GM12874 (cell line): ENCODE data around the gene GRID1.

Source experiments
- TF ChIP-seq, protein P1 (sequence below): IDR thresholded peaks from 2 replicates; pipeline ENCODE4 v1.5.1; 2011; ENCODE audit warnings: low read depth, mild to moderate bottlenecking, control low read depth, low read length, moderate library complexity; ENCODE audit not compliant: insufficient read depth

Gene GRID1

DNA sequence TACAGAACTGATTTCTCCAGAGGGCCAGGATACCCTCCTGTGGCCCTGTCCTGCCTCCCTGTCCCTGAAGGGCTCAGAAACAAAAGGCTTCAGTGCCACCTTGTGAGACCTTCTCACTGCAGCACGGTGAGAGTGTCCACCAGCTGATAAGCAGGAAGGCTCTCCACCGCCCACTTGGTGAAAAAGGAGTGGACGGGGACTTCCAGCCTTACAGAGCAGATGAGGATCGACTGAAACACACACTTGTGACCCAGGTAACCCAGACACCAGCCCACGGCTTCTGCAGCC lies 330.1 kb downstream of the GRID1 start:
- TF ChIP-seq, protein P1, sequence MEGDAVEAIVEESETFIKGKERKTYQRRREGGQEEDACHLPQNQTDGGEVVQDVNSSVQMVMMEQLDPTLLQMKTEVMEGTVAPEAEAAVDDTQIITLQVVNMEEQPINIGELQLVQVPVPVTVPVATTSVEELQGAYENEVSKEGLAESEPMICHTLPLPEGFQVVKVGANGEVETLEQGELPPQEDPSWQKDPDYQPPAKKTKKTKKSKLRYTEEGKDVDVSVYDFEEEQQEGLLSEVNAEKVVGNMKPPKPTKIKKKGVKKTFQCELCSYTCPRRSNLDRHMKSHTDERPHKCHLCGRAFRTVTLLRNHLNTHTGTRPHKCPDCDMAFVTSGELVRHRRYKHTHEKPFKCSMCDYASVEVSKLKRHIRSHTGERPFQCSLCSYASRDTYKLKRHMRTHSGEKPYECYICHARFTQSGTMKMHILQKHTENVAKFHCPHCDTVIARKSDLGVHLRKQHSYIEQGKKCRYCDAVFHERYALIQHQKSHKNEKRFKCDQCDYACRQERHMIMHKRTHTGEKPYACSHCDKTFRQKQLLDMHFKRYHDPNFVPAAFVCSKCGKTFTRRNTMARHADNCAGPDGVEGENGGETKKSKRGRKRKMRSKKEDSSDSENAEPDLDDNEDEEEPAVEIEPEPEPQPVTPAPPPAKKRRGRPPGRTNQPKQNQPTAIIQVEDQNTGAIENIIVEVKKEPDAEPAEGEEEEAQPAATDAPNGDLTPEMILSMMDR, result no peak

DNA sequence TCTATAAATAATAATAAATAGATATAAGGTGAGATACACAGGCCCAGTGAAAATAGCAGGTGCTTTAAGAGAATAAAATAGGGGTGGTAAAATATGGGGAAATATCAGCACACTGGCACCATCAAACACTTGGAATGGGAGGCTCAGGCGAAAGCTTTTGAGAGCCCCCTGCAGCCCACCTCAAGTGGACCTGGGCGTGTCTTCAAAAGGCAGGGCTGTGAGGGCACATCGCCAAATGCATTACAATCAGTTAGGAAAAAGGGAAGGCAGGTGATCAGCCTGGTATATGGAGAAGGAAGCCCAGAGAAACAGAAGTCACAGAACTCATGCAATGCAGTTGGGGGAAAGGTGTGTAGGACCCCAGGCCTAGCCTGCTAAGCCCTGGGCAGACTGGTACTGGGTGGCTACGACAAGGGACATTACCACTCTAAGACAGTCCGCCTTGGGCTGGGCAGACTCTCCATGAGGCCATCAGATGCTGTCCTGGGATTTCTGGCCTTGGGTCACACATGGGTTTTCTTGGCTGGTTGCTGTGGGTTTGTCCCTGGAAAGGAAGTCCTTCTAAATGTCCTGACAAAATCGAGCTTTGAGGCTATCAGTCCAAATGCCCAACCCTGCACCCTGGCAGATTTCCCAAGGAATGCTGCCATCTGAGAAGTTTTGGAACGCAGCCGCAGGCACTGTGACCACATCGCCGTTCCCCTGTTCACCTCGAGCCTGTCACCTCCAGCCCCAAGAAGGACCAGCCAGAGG lies 330.6 kb downstream of the GRID1 start:
- TF ChIP-seq, protein P1, result no peak

DNA sequence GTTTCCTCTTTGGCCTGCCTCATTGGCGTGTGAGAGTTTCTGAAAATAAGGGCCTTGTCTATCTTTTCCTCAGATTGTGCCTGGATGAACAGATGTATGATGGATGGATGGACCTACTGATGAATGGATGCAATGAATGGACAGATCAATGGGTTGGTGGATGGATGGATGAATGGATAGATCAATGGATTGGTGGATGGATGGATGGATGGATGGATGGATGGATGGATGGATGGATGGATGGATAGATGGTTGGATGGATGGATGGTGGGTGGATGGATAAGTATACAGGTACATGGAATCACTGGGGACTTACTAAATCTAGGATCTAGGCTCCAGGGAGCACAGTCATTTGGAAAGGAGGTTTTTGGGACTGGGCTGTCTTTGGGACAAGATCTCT lies 331.9 kb downstream of the GRID1 start:
- TF ChIP-seq, protein P1, result no peak

DNA sequence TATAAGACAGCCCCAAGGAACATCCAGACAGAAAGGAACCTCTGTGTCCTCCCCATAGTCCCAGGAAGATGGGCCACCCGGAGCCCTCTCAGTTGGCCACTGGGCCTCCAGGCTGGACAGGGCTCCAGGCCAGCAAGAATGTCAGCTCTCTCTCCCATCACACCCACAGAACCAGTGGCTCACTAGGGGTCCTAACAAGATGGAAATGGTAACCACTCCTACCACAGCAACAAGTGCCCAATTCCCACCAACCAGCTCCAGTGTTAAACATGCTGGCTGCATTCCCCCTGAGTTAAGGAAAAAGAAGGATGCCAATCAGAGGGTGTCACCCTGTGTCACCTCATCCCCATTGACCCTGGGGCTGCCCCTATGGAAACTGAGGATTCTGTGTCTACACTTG lies 333.0 kb downstream of the GRID1 start:
- TF ChIP-seq, protein P1, result no peak

DNA sequence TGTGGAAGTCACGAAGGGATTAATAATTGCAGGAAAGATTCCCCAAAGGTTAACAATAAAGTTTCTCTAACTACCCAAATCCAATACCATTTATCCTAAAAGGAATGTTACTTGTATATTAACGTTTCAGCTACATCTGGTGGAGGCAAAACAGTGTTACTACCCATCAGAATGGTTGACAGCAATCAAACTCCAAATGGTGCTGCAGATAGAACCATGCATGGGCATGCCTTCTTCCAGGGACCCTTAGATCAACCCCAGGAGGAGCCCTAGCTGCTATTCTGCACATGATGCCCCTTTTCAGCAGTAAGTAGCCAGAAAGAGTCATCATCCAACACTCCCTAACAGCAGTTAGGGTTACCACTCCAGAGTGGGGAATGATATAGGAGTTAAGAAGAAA lies 336.3 kb downstream of the GRID1 start:
- TF ChIP-seq, protein P1, result no peak

DNA sequence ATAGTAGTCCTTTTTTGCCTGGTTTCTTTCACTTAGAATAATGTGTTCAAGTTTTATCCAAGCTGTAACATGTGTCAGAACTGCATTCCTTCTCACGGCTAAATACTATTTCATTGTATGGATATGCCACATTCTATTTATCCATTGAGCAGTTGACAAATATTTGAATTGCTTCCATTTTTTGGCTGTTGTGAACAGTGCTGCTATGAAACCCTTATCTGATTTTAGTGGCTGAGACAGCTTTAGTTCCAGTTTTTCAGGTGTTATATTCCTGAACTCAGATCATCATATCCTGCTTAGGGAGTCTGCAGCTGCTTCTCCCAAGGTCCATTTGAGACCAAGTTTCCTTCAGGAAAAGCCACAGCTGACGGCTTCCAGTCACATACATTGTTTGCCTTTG lies 339.2 kb downstream of the GRID1 start:
- TF ChIP-seq, protein P1, result no peak

DNA sequence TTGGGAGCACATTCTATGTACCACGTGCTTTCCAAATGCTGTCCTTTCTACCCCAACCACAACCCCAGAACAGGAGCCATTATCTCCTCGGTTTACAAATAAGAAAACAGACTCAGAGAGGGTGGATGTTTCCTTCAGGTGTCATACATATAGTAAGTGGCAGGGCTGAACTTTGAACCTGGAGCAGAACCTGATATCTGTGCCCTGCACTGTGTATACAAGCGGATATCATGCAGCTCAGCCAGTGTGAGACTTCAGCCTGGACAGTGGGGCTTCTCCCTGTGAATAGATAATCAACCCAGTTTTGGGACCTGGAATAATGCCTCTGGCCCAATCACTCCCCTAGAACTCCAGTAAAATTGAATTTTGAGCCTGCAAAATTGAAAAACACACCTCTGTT lies 341.1 kb downstream of the GRID1 start:
- TF ChIP-seq, protein P1, result no peak
